Astrocyte of the spinal cord (primary cell): ENCODE results near the gene MKNK1.

Source experiments
- DNase-seq: peaks from one replicate; pipeline ENCODE4 v3.0.0; 2011; ENCODE audit warnings: low read depth, low spot score
- H3K4me3 ChIP-seq: 2 replicates; pipeline ENCODE4 v1.5.1; 2011; ENCODE audit warnings: low read depth, mild to moderate bottlenecking, low read length, moderate library complexity
- CTCF ChIP-seq: IDR thresholded peaks from 2 replicates; pipeline ENCODE4 v1.5.1; 2012; ENCODE audit warnings: low read depth, mild to moderate bottlenecking, low read length, inconsistent platforms
- in situ Hi-C: cut with HindIII; loops from 2 replicates; pipeline ENCODE4 v1.10.0; 2017; ENCODE audit warnings: low sequenced_read_pairs

The MKNK1 gene

GRCh38 chr1:46544561-46545240 lies 59.4 kb downstream of the MKNK1 start:
- H3K4me3 ChIP-seq, result no peak overlapping the region
- in situ Hi-C loops, result no loop called here
- no peak for TF ChIP-seq CTCF
- no peak for DNase-seq

GRCh38 chr1:46543761-46544560 lies 60.1 kb downstream of the MKNK1 start:
- H3K4me3 ChIP-seq, result no peak overlapping the region
- no peak for TF ChIP-seq CTCF
- no peak for DNase-seq
- in situ Hi-C loops, result no loop called here

GRCh38 chr1:46543382-46543760 lies 60.7 kb downstream of the MKNK1 start:
- in situ Hi-C loops, result no loop called here
- H3K4me3 ChIP-seq, result no peak overlapping the region
- TF ChIP-seq CTCF, result no peak
- no peak for DNase-seq

- no peak overlapping the region for H3K4me3 ChIP-seq
- TF ChIP-seq CTCF, result no peak
- peak; percentile 66 for DNase-seq
- in situ Hi-C loops, result no loop called here
Observed at GRCh38 chr1:46539972-46540371, 64.1 kb downstream of the MKNK1 start.

GRCh38 chr1:46538147-46538546 lies 65.9 kb downstream of the MKNK1 start:
- H3K4me3 ChIP-seq, result no peak overlapping the region
- TF ChIP-seq CTCF, result no peak
- in situ Hi-C loops, result no loop called here
- DNase-seq, result no peak

DNA sequence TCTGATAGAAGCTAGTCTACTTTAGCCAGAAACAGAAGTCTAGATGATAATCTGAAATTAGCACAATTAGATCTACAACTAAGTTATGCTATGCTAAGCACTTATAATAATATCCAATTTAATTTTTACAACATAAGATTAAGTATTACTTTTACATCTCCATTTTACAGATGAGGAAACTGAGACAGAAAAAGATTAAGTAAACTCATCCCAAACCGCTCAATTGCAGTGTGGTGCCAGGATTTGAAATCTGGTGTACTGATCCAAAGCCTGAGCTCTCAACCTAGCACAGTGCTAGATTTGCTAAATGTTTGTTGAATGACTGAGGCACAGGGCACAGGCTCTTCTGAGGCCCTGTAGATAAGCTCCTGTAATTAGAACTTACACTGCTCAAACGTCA lies 66.4 kb downstream of the MKNK1 start:
- H3K4me3 ChIP-seq, result no peak overlapping the region
- no peak for DNase-seq
- in situ Hi-C loops, result no loop called here
- no peak for TF ChIP-seq CTCF
